ENCODE data around the gene SRSF9. TPM values are rescaled to one million over a fixed set of nuclear protein-coding genes. Genes with fewer than 3 reads are reported as not detected.
"Not testable (repeated sequence)": the region's sequence is repeated elsewhere in the genome, so short reads cannot be mapped to it uniquely, and the experiment has no call there.

The SRSF9 gene, protein sequence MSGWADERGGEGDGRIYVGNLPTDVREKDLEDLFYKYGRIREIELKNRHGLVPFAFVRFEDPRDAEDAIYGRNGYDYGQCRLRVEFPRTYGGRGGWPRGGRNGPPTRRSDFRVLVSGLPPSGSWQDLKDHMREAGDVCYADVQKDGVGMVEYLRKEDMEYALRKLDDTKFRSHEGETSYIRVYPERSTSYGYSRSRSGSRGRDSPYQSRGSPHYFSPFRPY
- polyA plus RNA-seq (2012; rRNA removed), result 164 and 210 TPM in 2 replicates
- 208 and 246 TPM in 2 replicates for polyA plus RNA-seq (2012; cell fraction: cytosol; rRNA removed)
- 124 and 180 TPM in 2 replicates for polyA plus RNA-seq (2012; cell fraction: nucleus; rRNA removed)

DNA sequence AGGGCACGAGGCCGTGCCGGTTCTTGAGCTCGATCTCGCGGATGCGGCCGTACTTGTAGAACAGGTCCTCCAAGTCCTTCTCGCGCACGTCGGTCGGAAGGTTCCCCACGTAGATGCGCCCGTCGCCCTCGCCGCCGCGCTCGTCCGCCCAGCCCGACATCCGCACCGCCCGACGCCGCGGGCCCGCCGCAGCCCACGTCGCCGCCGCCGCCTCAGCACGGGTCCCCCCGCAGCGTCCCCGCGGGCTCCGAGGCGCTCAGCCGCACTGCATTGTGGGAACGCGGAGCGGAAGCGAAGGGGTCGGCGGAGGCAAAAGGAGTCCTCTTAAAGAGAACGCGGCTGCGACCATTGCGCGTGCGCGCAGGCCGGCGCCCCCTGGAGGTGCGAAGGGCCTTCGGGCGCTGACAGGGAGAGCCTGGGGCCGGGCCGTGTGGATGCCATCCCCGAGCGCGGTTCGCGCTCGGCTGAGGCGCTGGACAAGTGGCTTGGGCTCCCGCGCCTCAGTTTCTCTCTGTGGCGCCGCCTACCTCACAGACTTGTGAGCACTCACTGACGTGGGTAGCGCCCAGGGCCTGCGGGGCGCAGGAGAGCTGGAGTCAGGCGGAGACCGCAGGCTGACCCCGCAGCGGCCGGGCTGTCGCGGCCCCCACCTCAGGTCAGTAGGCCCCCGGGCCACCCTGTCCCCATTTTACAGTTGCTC lies at the start of gene SRSF9:
SRSF9 (minus strand) TSS at position 299 of the 700 bp plus-strand sequence; CDS start at position 160, 139 bp downstream.
- Histone ChIP-seq H3K79me2 (ENCODE audit: insufficient read depth) (peaks cover 77% of the 10 kb centered on the region), H4K20me1 (ENCODE audit: insufficient read depth) (peaks cover 44% of the 10 kb centered on the region), H3K4me2 (peak within 1 kb of the TSS; percentile 94), H3F3A (replicated peaks; ENCODE audit: insufficient read depth) (peaks cover 17% of the 10 kb centered on the region), H2AFZ (ENCODE audit: low read depth) (peak within 1 kb of the TSS; percentile 93), H3K4me1 (ENCODE audit: control insufficient read depth in 1 of 2, insufficient read depth in 2 of 2, low read depth in 1 of 2, low read length in 1 of 2) (peaks cover 0 to 8% of the 10 kb centered on the region in 2 experiments; a peak in 1 of 4 replicates), H3K9me2 (no peaks in the 10 kb centered on the region), H3K9ac (peak within 1 kb of the TSS; percentile 87), H3K27ac (ENCODE audit: low read depth in 2 of 2, low read length in 1 of 2) (peak within 1 kb of the TSS; percentile 79 to 93), H3K36me3 (replicated peaks in 1 of 2; ENCODE audit: control insufficient read depth in 1 of 2, insufficient read depth in 2 of 2, low read length in 1 of 2) (peaks cover 13 to 18% of the 10 kb centered on the region in 2 experiments), H3K9me3 (no peaks in the 10 kb centered on the region), H3K27me3 (ENCODE audit: insufficient read depth) (no peaks in the 10 kb centered on the region), H3K4me3 (ENCODE audit: low read depth in 2 of 2, low read length in 1 of 2) (peak within 1 kb of the TSS; percentile 78 to 88)
- no peak for TF ChIP-seq FOSL2 (IDR thresholded peaks at IDR 0.05; ENCODE audit: borderline replicate concordance, low read depth)
- TF ChIP-seq TAF1 (IDR thresholded peaks at IDR 0.05; ENCODE audit: borderline replicate concordance, low read depth, low read length), result peak; percentile 78
- peak; percentile 68 for TF ChIP-seq GABPA (IDR thresholded peaks at IDR 0.05; ENCODE audit: low read depth)
- TF ChIP-seq, protein P1, sequence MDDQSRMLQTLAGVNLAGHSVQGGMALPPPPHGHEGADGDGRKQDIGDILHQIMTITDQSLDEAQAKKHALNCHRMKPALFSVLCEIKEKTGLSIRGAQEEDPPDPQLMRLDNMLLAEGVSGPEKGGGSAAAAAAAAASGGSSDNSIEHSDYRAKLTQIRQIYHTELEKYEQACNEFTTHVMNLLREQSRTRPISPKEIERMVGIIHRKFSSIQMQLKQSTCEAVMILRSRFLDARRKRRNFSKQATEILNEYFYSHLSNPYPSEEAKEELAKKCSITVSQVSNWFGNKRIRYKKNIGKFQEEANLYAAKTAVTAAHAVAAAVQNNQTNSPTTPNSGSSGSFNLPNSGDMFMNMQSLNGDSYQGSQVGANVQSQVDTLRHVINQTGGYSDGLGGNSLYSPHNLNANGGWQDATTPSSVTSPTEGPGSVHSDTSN (IDR thresholded peaks at IDR 0.05), result peak; percentile 34
- TF ChIP-seq RCOR1 (IDR thresholded peaks at IDR 0.05; ENCODE audit: low read length), result no peak
- TF ChIP-seq POLR2AphosphoS5 (IDR thresholded peaks at IDR 0.05; ENCODE audit: low read depth, low read length), result peak; percentile 76
- TF ChIP-seq EP300 (IDR thresholded peaks at IDR 0.05; ENCODE audit: borderline replicate concordance in 1 of 2, low read depth in 1 of 2, low read length in 1 of 2), result no peak
- peak; percentile 94 for TF ChIP-seq MXI1 (IDR thresholded peaks at IDR 0.05; ENCODE audit: low read depth, low read length)
- peak; percentile 80 for TF ChIP-seq NRF1 (IDR thresholded peaks at IDR 0.05; ENCODE audit: low read depth, low read length)
- TF ChIP-seq MEF2A (IDR thresholded peaks at IDR 0.05; ENCODE audit: borderline replicate concordance, low read depth), result no peak
- TF ChIP-seq SIN3A (IDR thresholded peaks at IDR 0.05; ENCODE audit: borderline replicate concordance, low read depth, low read length), result peak; percentile 92; the same call in 1 of the 2 replicates
- TF ChIP-seq, protein P2, sequence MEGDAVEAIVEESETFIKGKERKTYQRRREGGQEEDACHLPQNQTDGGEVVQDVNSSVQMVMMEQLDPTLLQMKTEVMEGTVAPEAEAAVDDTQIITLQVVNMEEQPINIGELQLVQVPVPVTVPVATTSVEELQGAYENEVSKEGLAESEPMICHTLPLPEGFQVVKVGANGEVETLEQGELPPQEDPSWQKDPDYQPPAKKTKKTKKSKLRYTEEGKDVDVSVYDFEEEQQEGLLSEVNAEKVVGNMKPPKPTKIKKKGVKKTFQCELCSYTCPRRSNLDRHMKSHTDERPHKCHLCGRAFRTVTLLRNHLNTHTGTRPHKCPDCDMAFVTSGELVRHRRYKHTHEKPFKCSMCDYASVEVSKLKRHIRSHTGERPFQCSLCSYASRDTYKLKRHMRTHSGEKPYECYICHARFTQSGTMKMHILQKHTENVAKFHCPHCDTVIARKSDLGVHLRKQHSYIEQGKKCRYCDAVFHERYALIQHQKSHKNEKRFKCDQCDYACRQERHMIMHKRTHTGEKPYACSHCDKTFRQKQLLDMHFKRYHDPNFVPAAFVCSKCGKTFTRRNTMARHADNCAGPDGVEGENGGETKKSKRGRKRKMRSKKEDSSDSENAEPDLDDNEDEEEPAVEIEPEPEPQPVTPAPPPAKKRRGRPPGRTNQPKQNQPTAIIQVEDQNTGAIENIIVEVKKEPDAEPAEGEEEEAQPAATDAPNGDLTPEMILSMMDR (IDR thresholded peaks at IDR 0.05), result peak; percentile 81
- TF ChIP-seq SMC3 (IDR thresholded peaks at IDR 0.05; ENCODE audit: low read depth, low read length), result peak; percentile 29; the same call in 1 of the 2 replicates
- TF ChIP-seq ELF1 (IDR thresholded peaks at IDR 0.05), result peak; percentile 74; the same call in 1 of the 2 replicates
- TF ChIP-seq, protein P3, sequence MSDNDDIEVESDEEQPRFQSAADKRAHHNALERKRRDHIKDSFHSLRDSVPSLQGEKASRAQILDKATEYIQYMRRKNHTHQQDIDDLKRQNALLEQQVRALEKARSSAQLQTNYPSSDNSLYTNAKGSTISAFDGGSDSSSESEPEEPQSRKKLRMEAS (IDR thresholded peaks at IDR 0.05; ENCODE audit: low read depth), result peak; percentile 90
- ChIA-PET POLR2A (interaction anchor here (0.6 to 1.9 kb wide), 4 partner anchors 26 to 173 kb away, joined by 3 to 12 read pairs (median 4); partner anchors contain the start of genes COQ5 and DYNLL1), CTCF (interaction anchor here (0.6 to 5.3 kb wide), 27 partner anchors 9 to 178 kb away, joined by 3 to 52 read pairs (median 4); partner anchors contain the start of genes COX6A1, DYNLL1, RNF10 and RNU4-2)
- WGBS (ENCODE audit: low lambda C conversion rate), result 5% methylated on average over 6 of the region's 88 CpGs
- DNase-seq, result peak; percentile 99

DNA sequence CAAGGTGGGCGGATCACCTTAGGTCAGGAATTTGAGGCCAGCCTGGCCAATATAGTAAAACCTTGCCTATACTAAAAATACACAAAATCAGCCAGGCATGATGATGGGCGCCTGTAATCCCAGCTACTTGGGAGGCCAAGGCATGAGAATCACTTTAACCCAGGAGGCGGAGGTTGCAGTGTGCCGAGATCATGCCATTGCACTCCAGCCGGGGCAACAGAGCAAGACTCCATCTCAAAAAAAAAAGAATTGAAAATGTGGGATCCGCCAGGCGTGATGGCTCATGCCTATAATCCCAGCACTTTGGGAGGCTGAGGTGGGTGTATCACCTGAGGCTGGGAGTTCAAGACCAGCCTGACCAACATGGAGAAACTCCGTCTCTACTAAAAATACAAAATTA lies 49.8 kb upstream of the SRSF9 start:
- H3K4me1 ChIP-seq (ENCODE audit: control insufficient read depth in 1 of 2, insufficient read depth in 2 of 2, low read depth in 1 of 2, low read length in 1 of 2); H3K4me3 ChIP-seq (ENCODE audit: low read depth in 2 of 2, low read length in 1 of 2); H3K9me2 ChIP-seq; H3F3A ChIP-seq (replicated peaks; ENCODE audit: insufficient read depth); H2AFZ ChIP-seq (ENCODE audit: low read depth); H3K27ac ChIP-seq (ENCODE audit: low read depth in 2 of 2, low read length in 1 of 2); H3K79me2 ChIP-seq (ENCODE audit: insufficient read depth); H3K9ac ChIP-seq; H4K20me1 ChIP-seq (ENCODE audit: insufficient read depth); CTCF ChIA-PET; H3K4me2 ChIP-seq; DNase-seq; H3K27me3 ChIP-seq (ENCODE audit: insufficient read depth); H3K9me3 ChIP-seq; POLR2A ChIA-PET: not testable (repeated sequence)
- H3K36me3 ChIP-seq (replicated peaks in 1 of 2; ENCODE audit: control insufficient read depth in 1 of 2, insufficient read depth in 2 of 2, low read length in 1 of 2), result peaks cover 0 to 17% of the 10 kb centered on the region in 2 experiments
- WGBS (ENCODE audit: low lambda C conversion rate), result 97% methylated on average over 8 of the region's 8 CpGs
